T-cell (primary cell): ENCODE measurements around the gene IFITM10. TPM values are rescaled to one million over a fixed set of nuclear protein-coding genes. Genes with fewer than 3 reads are reported as not detected.

Experiments
- ATAC-seq, 4 experiments: fragments of 200-7000 bp in 3 of 4; fragments of 150-1000 bp in 1 of 4; cut with Tn5 transposase; replicated peaks in 1 of 4; 1 replicate in 3 of 4; 2 replicates in 1 of 4; pipeline ENCODE4 v1.10.0; 2021; ENCODE audit warnings: moderate library complexity in 3 of 4, mild to moderate bottlenecking in 2 of 4, moderate number of reproducible peaks in 1 of 4
- CTCF ChIA-PET, 2 donors: fragments of 300-600 bp; sonication (Branson Sonifier 250); formaldehyde crosslinking; loops; one replicate each; lab custom pipeline; 2022; ENCODE audit warnings: antibody characterized with exemption in 2 of 2; lab: Charles Lee
- POLR2A ChIA-PET, 2 donors: fragments of 300-600 bp; sonication (Branson Sonifier 250); formaldehyde crosslinking; loops; one replicate each; lab custom pipeline; 2022; ENCODE audit warnings: antibody characterized with exemption in 2 of 2; lab: Charles Lee
- DNase-seq, 35 experiments: peaks; one replicate each; pipeline versions ENCODE4 v3.0.0 to v3.0.0-alpha.2; 2013 to 2023
- H3K27ac ChIP-seq: one replicate; pipeline ENCODE4 v1.5.1; 2013; ENCODE audit warnings: low read length
- H3K27me3 ChIP-seq, 2 experiments: replicated peaks in 1 of 2; 1 replicate in 1 of 2; 2 replicates in 1 of 2; pipeline versions ENCODE4 v1.6.1 to v1.7.0; 2013; ENCODE audit warnings: low read length in 1 of 2, mixed read lengths in 1 of 2; ENCODE audit not compliant: control insufficient read depth in 2 of 2, insufficient read depth in 2 of 2; ENCODE audit errors: extremely low read depth in 1 of 2
- H3K36me3 ChIP-seq, 2 donors: 1 replicate in 1 of 2; 2 replicates in 1 of 2; pipeline versions ENCODE4 v1.6.1 to v1.7.0; 2013; ENCODE audit warnings: low read length in 1 of 2; ENCODE audit not compliant: control insufficient read depth in 2 of 2, insufficient read depth in 1 of 2; ENCODE audit errors: extremely low read depth in 1 of 2
- H3K4me1 ChIP-seq, 2 experiments: 1 replicate in 1 of 2; 2 replicates in 1 of 2; pipeline versions ENCODE4 v1.6.1 to v1.7.0; 2013; ENCODE audit warnings: low read length in 2 of 2, mixed read lengths in 1 of 2; ENCODE audit not compliant: insufficient read depth in 2 of 2, control insufficient read depth in 1 of 2; ENCODE audit errors: extremely low read depth in 1 of 2
- H3K4me3 ChIP-seq, 2 donors: 1 replicate in 1 of 2; 2 replicates in 1 of 2; pipeline versions ENCODE4 v1.5.1 to v1.7.0; 2013; ENCODE audit warnings: mild to moderate bottlenecking in 2 of 2, low read length in 1 of 2, moderate library complexity in 1 of 2; ENCODE audit not compliant: control insufficient read depth in 1 of 2; ENCODE audit errors: extremely low read depth in 1 of 2
- H3K9me3 ChIP-seq: 2 replicates; pipeline ENCODE4 v1.7.0; 2013
- H3K27ac Mint-ChIP-seq, 2 donors: one replicate each; pipeline ENCODE4 v1.8.0; 2020 to 2021; ENCODE audit warnings: mild to moderate bottlenecking in 2 of 2, mixed read lengths in 2 of 2
- H3K27me3 Mint-ChIP-seq, 2 donors: one replicate each; pipeline ENCODE4 v1.8.0; 2021 to 2022; ENCODE audit warnings: mixed read lengths in 2 of 2
- H3K36me3 Mint-ChIP-seq: one replicate; pipeline ENCODE4 v1.8.0; 2021; ENCODE audit warnings: mixed read lengths
- H3K4me1 Mint-ChIP-seq, 3 donors: one replicate each; pipeline ENCODE4 v1.8.0; 2020 to 2022; ENCODE audit warnings: mixed read lengths in 3 of 3, mild to moderate bottlenecking in 1 of 3
- H3K4me3 Mint-ChIP-seq, 3 donors: one replicate each; pipeline ENCODE4 v1.8.0; 2020 to 2022; ENCODE audit warnings: mild to moderate bottlenecking in 3 of 3, mixed read lengths in 3 of 3, moderate library complexity in 3 of 3
- H3K9me3 Mint-ChIP-seq, 3 donors: one replicate each; pipeline ENCODE4 v1.8.0; 2020 to 2022; ENCODE audit warnings: mixed read lengths in 3 of 3
- WGBS: methylation state at CpG from one replicate; pipeline ENCODE4 v1.1.5; 2013; ENCODE audit warnings: missing lambda C conversion rate; ENCODE audit not compliant: insufficient coverage; 5-methylcytosine and 5-hydroxymethylcytosine counted together
- total RNA-seq, 35 experiments: library from RNA in 6 of 35; stranded (reverse) in 6 of 35; fragments of 120-200 nt in 1 of 35; gene quantifications; one replicate each; pipeline versions ENCODE4 v1.2.1 to v1.2.4 and lab custom pipeline; 2013 to 2026

The IFITM10 gene
- total RNA-seq, 5 donors from 2014 or later (not counting 1 experiment from before 2014, with no cell fraction given) = 0.72 to 4.2 (median 1.8) TPM

DNA sequence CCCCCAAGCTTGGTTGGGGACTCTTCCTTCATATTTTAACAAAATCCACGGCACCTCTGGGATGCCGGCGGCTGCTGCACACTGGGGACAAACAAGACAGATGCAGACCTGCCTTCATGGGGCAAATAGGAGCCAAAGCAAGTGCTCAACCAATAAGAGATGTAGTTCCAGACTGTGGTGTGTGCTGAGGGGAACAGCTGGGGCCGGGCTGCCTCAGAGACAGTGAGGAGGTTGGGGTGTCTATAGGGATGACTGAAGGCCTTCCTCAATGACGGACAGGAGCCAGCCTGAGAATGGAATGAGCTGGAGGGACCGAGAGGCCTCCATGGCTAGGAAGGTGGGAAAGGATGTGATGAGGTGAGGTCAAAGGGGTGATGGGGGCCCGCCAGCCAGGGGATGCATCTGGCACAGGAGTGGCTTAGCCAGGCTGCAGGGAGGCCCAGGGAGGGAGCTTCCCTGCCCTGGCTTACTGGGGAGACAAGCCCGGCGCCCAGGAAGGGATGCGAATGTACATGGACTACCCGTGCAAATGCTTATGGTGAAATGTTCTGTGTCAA lies 23.7 kb upstream of the IFITM10 start:
- no peak overlapping the region for H3K4me3 Mint-ChIP-seq
- no peaks in the 10 kb centered on the region for H3K36me3 Mint-ChIP-seq
- WGBS = 95% methylated on average over 10 of the region's 11 CpGs
- ATAC-seq = no peak
- no peaks in the 10 kb centered on the region for H3K27me3 Mint-ChIP-seq
- Histone ChIP-seq H3K4me1 (peaks cover 5 to 21% of the 10 kb centered on the region in 2 experiments), H3K9me3 (no peaks in the 10 kb centered on the region), H3K4me3 (no peak overlapping the region), H3K27ac (no peak overlapping the region), H3K27me3 (peaks cover 0 to 16% of the 10 kb centered on the region in 2 experiments), H3K36me3 (no peaks in the 10 kb centered on the region)
- ChIA-PET CTCF (interaction anchor here in 1 of 2 donors (0.8 kb wide), 1 partner anchor 12 kb away, joined by 3 read pairs; no protein-coding TSS in a partner anchor), POLR2A (no interaction called here)
- no peaks in the 10 kb centered on the region for H3K9me3 Mint-ChIP-seq
- DNase-seq = no peak
- no peak overlapping the region for H3K27ac Mint-ChIP-seq
- H3K4me1 Mint-ChIP-seq = peaks cover 14 to 25% (median 16%) of the 10 kb centered on the region in 3 donors

GRCh38 chr11:1773131-1773993 lies 23.0 kb upstream of the IFITM10 start:
- ChIA-PET POLR2A (interaction anchor here in 1 of 2 donors (0.5 kb wide), 1 partner anchor 185 kb away, joined by 3 read pairs; no protein-coding TSS in a partner anchor), CTCF (interaction anchor here in 1 of 2 donors (0.8 kb wide), 2 partner anchors 11 to 443 kb away, joined by 3 read pairs; no protein-coding TSS in a partner anchor)
- ATAC-seq (no peak), DNase-seq (peak in 1 of 35 experiments; percentile 0)
- no peak overlapping the region for H3K27ac Mint-ChIP-seq
- WGBS = 98% methylated on average over 6 of the region's 10 CpGs
- Histone ChIP-seq H3K9me3 (no peaks in the 10 kb centered on the region), H3K36me3 (no peaks in the 10 kb centered on the region), H3K27me3 (peaks cover 0 to 12% of the 10 kb centered on the region in 2 experiments), H3K4me1 (peaks cover 5 to 21% of the 10 kb centered on the region in 2 experiments), H3K4me3 (no peak overlapping the region), H3K27ac (no peak overlapping the region)
- no peaks in the 10 kb centered on the region for H3K36me3 Mint-ChIP-seq
- H3K4me1 Mint-ChIP-seq = peaks cover 14 to 25% (median 16%) of the 10 kb centered on the region in 3 donors
- H3K27me3 Mint-ChIP-seq = no peaks in the 10 kb centered on the region
- H3K9me3 Mint-ChIP-seq = no peaks in the 10 kb centered on the region
- no peak overlapping the region for H3K4me3 Mint-ChIP-seq

- ATAC-seq = peak; percentile 85 to 95 (median 90)
- Mint-ChIP-seq H3K27ac (peak overlapping the region; percentile 64 to 65), H3K9me3 (no peaks in the 10 kb centered on the region), H3K4me1 (peaks cover 14 to 25% (median 16%) of the 10 kb centered on the region in 3 donors), H3K4me3 (peak overlapping the region; percentile 9 to 55 (median 38)), H3K27me3 (no peaks in the 10 kb centered on the region), H3K36me3 (no peaks in the 10 kb centered on the region)
- ChIA-PET POLR2A (no interaction called here), CTCF (interaction anchor here (0.5 to 0.8 kb wide), 2 partner anchors 229 to 443 kb away, joined by 3 to 4 read pairs; no protein-coding TSS in a partner anchor)
- DNase-seq = peak in 12 of 35 experiments; percentile 7 to 50 (median 37)
- Histone ChIP-seq H3K4me3 (peak overlapping the region in 1 of 2 donors; percentile 10), H3K36me3 (no peaks in the 10 kb centered on the region), H3K27me3 (peaks cover 0 to 7% of the 10 kb centered on the region in 2 experiments), H3K4me1 (peaks cover 5 to 19% of the 10 kb centered on the region in 2 experiments), H3K27ac (peak overlapping the region; percentile 34), H3K9me3 (no peaks in the 10 kb centered on the region)
- 0% methylated on average over 4 of the region's 15 CpGs for WGBS
These were observed 22.1 kb upstream of the IFITM10 start for GRCh38 chr11:1772270-1773130.

DNA sequence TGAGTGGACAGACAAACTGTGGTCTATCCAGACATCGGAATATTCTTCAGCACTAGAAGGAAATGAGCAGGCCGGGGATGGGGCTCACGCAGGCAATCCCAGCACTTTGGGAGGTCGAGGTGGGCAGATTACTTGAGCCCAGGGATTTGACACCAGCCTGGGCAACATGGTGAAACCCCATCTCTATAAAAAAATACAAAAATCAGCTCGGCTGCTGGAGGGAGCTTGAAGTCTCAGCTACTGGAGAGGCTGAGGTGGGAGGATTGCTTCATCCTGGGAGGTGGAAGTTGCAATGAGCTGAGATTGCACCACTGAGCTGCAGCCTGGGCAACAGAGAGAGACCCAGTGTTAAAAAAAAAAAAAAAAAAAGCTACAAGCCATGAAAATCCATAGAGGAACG lies 21.3 kb upstream of the IFITM10 start:
- no peaks in the 10 kb centered on the region for H3K27me3 Mint-ChIP-seq
- peak overlapping the region; percentile 64 to 65 for H3K27ac Mint-ChIP-seq
- ChIA-PET CTCF (interaction anchor here in 1 of 2 donors (0.5 kb wide), 1 partner anchor 230 kb away, joined by 4 read pairs; no protein-coding TSS in a partner anchor), POLR2A (no interaction called here)
- H3K9me3 Mint-ChIP-seq = no peaks in the 10 kb centered on the region
- H3K4me1 Mint-ChIP-seq = peaks cover 14 to 25% (median 16%) of the 10 kb centered on the region in 3 donors
- Histone ChIP-seq H3K27ac (no peak overlapping the region), H3K4me3 (no peak overlapping the region), H3K4me1 (peaks cover 5 to 19% of the 10 kb centered on the region in 2 experiments), H3K9me3 (no peaks in the 10 kb centered on the region), H3K27me3 (peaks cover 0 to 7% of the 10 kb centered on the region in 2 experiments), H3K36me3 (no peaks in the 10 kb centered on the region)
- H3K4me3 Mint-ChIP-seq = peak overlapping the region in 1 of 3 donors; percentile 55
- DNase-seq (peak in 1 of 35 experiments; percentile 2), ATAC-seq (no peak)
- no peaks in the 10 kb centered on the region for H3K36me3 Mint-ChIP-seq
- 100% methylated on average over 1 of the region's 6 CpGs for WGBS

GRCh38 chr11:1771273-1771672 lies 20.9 kb upstream of the IFITM10 start:
- ChIA-PET POLR2A (no interaction called here), CTCF (no interaction called here)
- Histone ChIP-seq H3K27me3 (peaks cover 0 to 8% of the 10 kb centered on the region in 2 experiments), H3K4me1 (peaks cover 5 to 19% of the 10 kb centered on the region in 2 experiments), H3K36me3 (no peaks in the 10 kb centered on the region), H3K27ac (no peak overlapping the region), H3K9me3 (no peaks in the 10 kb centered on the region), H3K4me3 (no peak overlapping the region)
- Mint-ChIP-seq H3K4me1 (peaks cover 14 to 25% (median 16%) of the 10 kb centered on the region in 3 donors), H3K27ac (no peak overlapping the region), H3K4me3 (no peak overlapping the region), H3K27me3 (no peaks in the 10 kb centered on the region), H3K36me3 (no peaks in the 10 kb centered on the region), H3K9me3 (no peaks in the 10 kb centered on the region)
- ATAC-seq (no peak), DNase-seq (peak in 2 of 35 experiments; percentile 1 to 2)
- 96% methylated on average over 8 of the region's 18 CpGs for WGBS
